Pancreas (tissue), 10 donors: ENCODE data around the gene TIMM10. TPM values are rescaled to one million over a fixed set of nuclear protein-coding genes. Genes with fewer than 3 reads are reported as not detected.
A peak's percentile ranks its signal among the peaks of the same experiment; 100 is the strongest.

Experiments
- ATAC-seq, 4 donors: fragments of 200-7000 bp; cut with Tn5 transposase; one replicate each; pipeline versions ENCODE4 v1.8.0 to v1.9.1; 2020; ENCODE audit warnings: mild to moderate bottlenecking in 4 of 4, moderate library complexity in 4 of 4
- DNase-seq, 6 donors: peaks; one replicate each; pipeline ENCODE4 v3.0.0-alpha.2; 2020
- FAIRE-seq: peaks from 2 replicates; lab custom pipeline; 2012; peaks lifted over from hg19 to GRCh38; lab: Jason Lieb, UNC
- H3K27ac ChIP-seq, 4 donors: fragments of 200-600 bp; sonication (generic); 1 replicate in 3 of 4; 2 replicates in 1 of 4; pipeline versions ENCODE4 v1.5.0 to v1.8.0; 2020
- H3K27me3 ChIP-seq, 4 donors: fragments of 200-600 bp; one replicate each; pipeline ENCODE4 v1.8.0; 2021
- H3K36me3 ChIP-seq, 3 donors: fragments of 200-600 bp; sonication (generic) in 1 of 3; one replicate each; pipeline versions ENCODE4 v1.5.0 to v1.8.0; 2020 to 2021
- H3K4me1 ChIP-seq, 3 donors: fragments of 200-600 bp; one replicate each; pipeline ENCODE4 v1.8.0; 2021
- H3K4me3 ChIP-seq, 4 donors: fragments of 200-600 bp; sonication (generic) in 2 of 4; one replicate each; pipeline versions ENCODE4 v1.5.0 to v1.8.0; 2020 to 2021
- H3K9me3 ChIP-seq, 4 donors: fragments of 200-600 bp; one replicate each; pipeline ENCODE4 v1.8.0; 2021
- CTCF ChIP-seq, 4 donors: fragments of 200-600 bp; sonication (generic) in 3 of 4; IDR thresholded peaks; one replicate each; pipeline versions ENCODE4 v1.5.0 to v1.8.0; 2021; ENCODE audit warnings: antibody characterized with exemption in 4 of 4
- WGBS, 2 donors: extraction: QIAGEN DNeasy Blood & Tissue Kit; methylation state at CpG; one replicate each; pipeline ENCODE4 v1.1.7; 2013; 5-methylcytosine and 5-hydroxymethylcytosine counted together
- intact Hi-C, 3 donors: fragments of 100-400 bp; cut with DNase I; formaldehyde crosslinking; loops; one replicate each; pipeline versions ENCODE4 v1.11.1 to v1.14.2; 2022
- polyA plus RNA-seq, 2 donors: library from polyadenylated mRNA; stranded (reverse); fragments of 200-250 nt; gene quantifications; one replicate each; pipeline ENCODE4 v1.2.3, GENCODE V29; 2013
- total RNA-seq, 6 donors: library from RNA; stranded (reverse); fragmentation: NEBNext Ultra II Directional in 4 of 6; extraction: Animal tissue kit (Norgen Biotek cat#: 25700) in 4 of 6; gene quantifications; one replicate each; pipeline versions ENCODE4 v1.2.1 to v1.2.4, GENCODE V29; 2021 to 2023
- donor health status: healthy with polysubstance abuse.
- donor health status: DM: no; HTN: no; CAD: no; lungs with moderate emphysema.
- donor health status: DM: no; HTN: no; CAD: no.
- donor health status: control.
- donor health status: control.
- donor health status: Bipolar disorder and iron deficiency.
- donor health status: DM: yes; HTN: yes; CAD: no.
- donor health status: DM: no; HTN: no; CAD: no.
- donor health status: DM: no; HTN: no; CAD: no.
- donor health status: DM: yes; HTN: yes; CAD: no.

TIMM10 gene
- total and polyA plus RNA-seq, 8 donors = 12.2 to 32.6 (median 21.7) TPM

- no peak overlapping the region for H3K4me3 ChIP-seq
- 23% methylated on average over 9 of the region's 9 CpGs for WGBS, 2 donors
- peak; percentile 22 to 40 (median 33) for ATAC-seq
- H3K9me3 ChIP-seq = no peaks in the 10 kb centered on the region
- H3K4me1 ChIP-seq = peaks cover 14 to 19% (median 17%) of the 10 kb centered on the region in 3 donors
- H3K27me3 ChIP-seq = no peaks in the 10 kb centered on the region
- peaks cover 0 to 24% (median 14%) of the 10 kb centered on the region in 3 donors for H3K36me3 ChIP-seq
- DNase-seq = peak; percentile 57 to 88 (median 76)
- intact Hi-C loops = loop anchor here in 2 of 3 donors (5.0 to 10.0 kb wide), 2 partner anchors 42 to 136 kb away; no protein-coding TSS in a partner anchor
- no peak overlapping the region for H3K27ac ChIP-seq
- no peak for FAIRE-seq
- TF ChIP-seq CTCF (IDR thresholded peaks at IDR 0.05) = peak; percentile 17 to 63 (median 50)
Observed at GRCh38 chr11:57480409-57481137, 50.0 kb downstream of the TIMM10 start.

- Histone ChIP-seq H3K4me3 (no peak overlapping the region), H3K36me3 (peaks cover 0 to 18% (median 8%) of the 10 kb centered on the region in 3 donors), H3K9me3 (no peaks in the 10 kb centered on the region), H3K4me1 (peaks cover 14 to 19% (median 17%) of the 10 kb centered on the region in 3 donors), H3K27me3 (no peaks in the 10 kb centered on the region), H3K27ac (no peak overlapping the region)
- intact Hi-C loops = loop anchor here in 2 of 3 donors (5.0 to 10.0 kb wide), 3 partner anchors 42 to 135 kb away; no protein-coding TSS in a partner anchor
- 20 to 21% methylated on average over 4 of the region's 4 CpGs for WGBS, 2 donors
- DNase-seq = no peak
- FAIRE-seq = no peak
- TF ChIP-seq CTCF (IDR thresholded peaks at IDR 0.05) = no peak
- ATAC-seq = no peak
Observed at GRCh38 chr11:57479911-57480310, 50.6 kb downstream of the TIMM10 start.

- ATAC-seq (no peak), DNase-seq (peak in 1 of 6 donors; percentile 29), FAIRE-seq (no peak)
- Histone ChIP-seq H3K27ac (no peak overlapping the region), H3K4me3 (no peak overlapping the region), H3K36me3 (peaks cover 0 to 10% (median under 1%) of the 10 kb centered on the region in 3 donors), H3K4me1 (peaks cover 14 to 19% (median 17%) of the 10 kb centered on the region in 3 donors), H3K27me3 (no peaks in the 10 kb centered on the region), H3K9me3 (no peaks in the 10 kb centered on the region)
- no peak for TF ChIP-seq CTCF (IDR thresholded peaks at IDR 0.05)
- 45 to 48% methylated on average over 11 of the region's 11 CpGs for WGBS, 2 donors
- intact Hi-C loops = loop anchor here in 1 of 3 donors (10.0 kb wide), 1 partner anchor 46 kb away; no protein-coding TSS in a partner anchor
Observed at GRCh38 chr11:57479021-57479663, 51.4 kb downstream of the TIMM10 start.

Other genes starting within 250 kb of the TIMM10 start
- gene TNKS1BP1, start 205.8 kb downstream of the TIMM10 start, total RNA-seq = 100 to 1,000 TPM in 1 of 6 donors, 10 to 100 TPM in 5; 63.4 to 109 (median 77.3) TPM
- 100 to 1,000 TPM; 111 to 172 TPM for gene TNKS1BP1, start 205.8 kb downstream of the TIMM10 start, polyA plus RNA-seq
- gene SSRP1, start 194.9 kb downstream of the TIMM10 start, total RNA-seq = 10 to 100 TPM; 35.3 to 61.9 (median 45.4) TPM
- 10 to 100 TPM; 20.5 to 41.8 TPM for gene SSRP1, start 194.9 kb downstream of the TIMM10 start, polyA plus RNA-seq
- under 1 TPM in 2 of 6 donors, not detected in 4; 0.16 TPM for gene P2RX3, start 192.4 kb downstream of the TIMM10 start, total RNA-seq
- under 1 TPM in 1 of 2 donors, not detected in 1; 0.07 TPM for gene P2RX3, start 192.4 kb downstream of the TIMM10 start, polyA plus RNA-seq
- gene PRG3, start 149.6 kb downstream of the TIMM10 start, total RNA-seq = not detected
- gene PRG3, start 149.6 kb downstream of the TIMM10 start, polyA plus RNA-seq = not detected
- not detected for gene PRG2, start 140.1 kb downstream of the TIMM10 start, total RNA-seq
- under 1 TPM; 0.57 to 0.96 TPM for gene PRG2, start 140.1 kb downstream of the TIMM10 start, polyA plus RNA-seq
- gene SLC43A3, start 103.6 kb downstream of the TIMM10 start, total RNA-seq = 10 to 100 TPM in 5 of 6 donors, 1 to 10 TPM in 1; 6.7 to 34.9 (median 10.8) TPM
- gene SLC43A3, start 103.6 kb downstream of the TIMM10 start, polyA plus RNA-seq = 10 to 100 TPM; 16.4 to 18.2 TPM
- 1 to 10 TPM in 3 of 6 donors, under 1 TPM in 3; 0.55 to 2.7 (median 1.1) TPM for gene RTN4RL2, start 70.2 kb downstream of the TIMM10 start, total RNA-seq
- 1 to 10 TPM; 1.4 to 2.6 TPM for gene RTN4RL2, start 70.2 kb downstream of the TIMM10 start, polyA plus RNA-seq
- 100 to 1,000 TPM in 4 of 6 donors, 10 to 100 TPM in 2; 78.3 to 280 (median 137) TPM for gene SLC43A1, start 15.1 kb downstream of the TIMM10 start, total RNA-seq
- 100 to 1,000 TPM; 100 to 110 TPM for gene SLC43A1, start 15.1 kb downstream of the TIMM10 start, polyA plus RNA-seq
- not detected for gene SMTNL1, start 6.8 kb upstream of the TIMM10 start, total RNA-seq
- not detected for gene SMTNL1, start 6.8 kb upstream of the TIMM10 start, polyA plus RNA-seq
- 10 to 100 TPM in 5 of 6 donors, 1 to 10 TPM in 1; 9.6 to 46.4 (median 11.5) TPM for gene UBE2L6, start 36.9 kb upstream of the TIMM10 start, total RNA-seq
- 10 to 100 TPM; 12.9 to 18.9 TPM for gene UBE2L6, start 36.9 kb upstream of the TIMM10 start, polyA plus RNA-seq
- gene SERPING1, start 66.9 kb upstream of the TIMM10 start, total RNA-seq = 100 to 1,000 TPM; 135 to 399 (median 170) TPM
- 100 to 1,000 TPM; 292 to 360 TPM for gene SERPING1, start 66.9 kb upstream of the TIMM10 start, polyA plus RNA-seq
- gene YPEL4, start 119.2 kb upstream of the TIMM10 start, total RNA-seq = under 1 TPM in 5 of 6 donors, not detected in 1; 0.12 to 0.32 (median 0.25) TPM
- under 1 TPM; 0.38 to 0.68 TPM for gene YPEL4, start 119.2 kb upstream of the TIMM10 start, polyA plus RNA-seq
- gene CLP1, start 127.0 kb upstream of the TIMM10 start, total RNA-seq = 1 to 10 TPM; 3.8 to 8.0 (median 6.1) TPM
- 1 to 10 TPM; 3.2 to 7.4 TPM for gene CLP1, start 127.0 kb upstream of the TIMM10 start, polyA plus RNA-seq
- gene ZDHHC5, start 137.4 kb upstream of the TIMM10 start, total RNA-seq = 10 to 100 TPM; 24.6 to 42.3 (median 32.4) TPM
- 10 to 100 TPM; 14.9 to 20.1 TPM for gene ZDHHC5, start 137.4 kb upstream of the TIMM10 start, polyA plus RNA-seq
- gene MED19, start 181.5 kb upstream of the TIMM10 start, total RNA-seq = 1 to 10 TPM; 2.5 to 6.3 (median 5.6) TPM
- 10 to 100 TPM in 1 of 2 donors, 1 to 10 TPM in 1; 5.1 to 11.5 TPM for gene MED19, start 181.5 kb upstream of the TIMM10 start, polyA plus RNA-seq
- gene TMX2, start 181.8 kb upstream of the TIMM10 start, total RNA-seq = 10 to 100 TPM; 19.8 to 38.8 (median 34.1) TPM
- gene TMX2, start 181.8 kb upstream of the TIMM10 start, polyA plus RNA-seq = 10 to 100 TPM; 26.9 to 46.4 TPM
- gene SELENOH, start 210.7 kb upstream of the TIMM10 start, total RNA-seq = 10 to 100 TPM; 32.1 to 65.3 (median 56.0) TPM
- 10 to 100 TPM; 62.9 to 96.4 TPM for gene SELENOH, start 210.7 kb upstream of the TIMM10 start, polyA plus RNA-seq
- gene BTBD18, start 221.1 kb upstream of the TIMM10 start, total RNA-seq = not detected
- gene BTBD18, start 221.1 kb upstream of the TIMM10 start, polyA plus RNA-seq = under 1 TPM in 1 of 2 donors, not detected in 1; 0.05 TPM
- gene CTNND1, start 231.0 kb upstream of the TIMM10 start, total RNA-seq = 100 to 1,000 TPM; 113 to 203 (median 131) TPM
- gene CTNND1, start 231.0 kb upstream of the TIMM10 start, polyA plus RNA-seq = 10 to 100 TPM; 42.7 to 73.1 TPM